SK-N-SH treated with all-trans-retinoic acid at 6 μM for 48 hours (cell line): ENCODE results near the gene LAMB1.

Experiments
- ARNTL ChIP-seq: fragments of 450-650 bp; formaldehyde crosslinking; IDR thresholded peaks from 2 replicates; pipeline ENCODE4 v1.5.0; 2020; ENCODE audit warnings: low read depth, mild to moderate bottlenecking, moderate library complexity, borderline replicate concordance
- PPARA ChIP-seq: fragments of 250-450 bp; sonication (Bioruptor Pico); IDR thresholded peaks from 2 replicates; pipeline ENCODE4 v1.5.0; 2020; ENCODE audit warnings: mild to moderate bottlenecking, borderline replicate concordance
- RARB ChIP-seq: fragments of 250-450 bp; sonication (Bioruptor Pico); IDR thresholded peaks from 2 replicates; pipeline ENCODE4 v1.8.0; 2021; ENCODE audit warnings: mild to moderate bottlenecking, moderate library complexity
- ZFP3 ChIP-seq: fragments of 250-450 bp; sonication (Bioruptor Pico); IDR thresholded peaks from 2 replicates; pipeline ENCODE4 v1.5.0; 2020; ENCODE audit warnings: mild to moderate bottlenecking, moderate library complexity
- ZFP30 ChIP-seq: fragments of 450-650 bp; formaldehyde crosslinking; IDR thresholded peaks from 2 replicates; pipeline ENCODE4 v1.5.0; 2022; ENCODE audit warnings: mild to moderate bottlenecking, moderate library complexity
- ZNF8 ChIP-seq: fragments of 450-650 bp; formaldehyde crosslinking; IDR thresholded peaks from 2 replicates; pipeline ENCODE4 v1.5.0; 2020; ENCODE audit warnings: mild to moderate bottlenecking, moderate library complexity
- TF ChIP-seq, protein P1 (sequence below): fragments of 250-450 bp; sonication (Bioruptor Pico); IDR thresholded peaks from 2 replicates; pipeline ENCODE4 v1.8.0; 2020; ENCODE audit warnings: mild to moderate bottlenecking, moderate library complexity, borderline replicate concordance
- TF ChIP-seq, protein P2 (sequence below): fragments of 250-450 bp; sonication (Bioruptor Pico); IDR thresholded peaks from 2 replicates; pipeline ENCODE4 v1.5.1; 2020; ENCODE audit warnings: low read depth, mild to moderate bottlenecking, moderate library complexity
- TF ChIP-seq, protein P3 (sequence below): fragments of 250-450 bp; sonication (Bioruptor Pico); IDR thresholded peaks from 2 replicates; pipeline ENCODE4 v1.5.0; 2020; ENCODE audit warnings: mild to moderate bottlenecking, moderate library complexity
- TF ChIP-seq, protein P4 (sequence below): fragments of 250-450 bp; sonication (Bioruptor Pico); IDR thresholded peaks from 2 replicates; pipeline ENCODE4 v1.5.1; 2021; ENCODE audit warnings: mild to moderate bottlenecking, moderate library complexity

DNA sequence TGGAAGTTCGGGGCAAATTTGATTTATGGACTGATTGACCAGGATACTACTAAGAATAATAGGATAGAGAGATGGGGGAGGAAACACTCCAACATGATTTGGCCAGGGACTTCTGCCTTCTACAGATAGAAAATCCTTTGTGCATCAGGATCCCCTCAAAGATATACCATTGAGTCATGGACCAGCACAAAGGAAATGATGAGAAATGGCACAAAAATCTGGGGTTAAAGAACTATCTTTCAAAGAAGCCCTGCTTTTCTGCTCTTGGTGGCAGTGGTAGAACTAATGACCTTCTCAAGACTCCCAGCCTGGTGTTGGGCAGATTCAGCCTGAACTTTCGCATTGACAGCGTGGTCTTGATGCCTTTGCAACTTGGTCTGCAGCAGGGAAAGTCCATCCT is 27.6 kb upstream of the LAMB1 start:
- TF ChIP-seq, protein P1, sequence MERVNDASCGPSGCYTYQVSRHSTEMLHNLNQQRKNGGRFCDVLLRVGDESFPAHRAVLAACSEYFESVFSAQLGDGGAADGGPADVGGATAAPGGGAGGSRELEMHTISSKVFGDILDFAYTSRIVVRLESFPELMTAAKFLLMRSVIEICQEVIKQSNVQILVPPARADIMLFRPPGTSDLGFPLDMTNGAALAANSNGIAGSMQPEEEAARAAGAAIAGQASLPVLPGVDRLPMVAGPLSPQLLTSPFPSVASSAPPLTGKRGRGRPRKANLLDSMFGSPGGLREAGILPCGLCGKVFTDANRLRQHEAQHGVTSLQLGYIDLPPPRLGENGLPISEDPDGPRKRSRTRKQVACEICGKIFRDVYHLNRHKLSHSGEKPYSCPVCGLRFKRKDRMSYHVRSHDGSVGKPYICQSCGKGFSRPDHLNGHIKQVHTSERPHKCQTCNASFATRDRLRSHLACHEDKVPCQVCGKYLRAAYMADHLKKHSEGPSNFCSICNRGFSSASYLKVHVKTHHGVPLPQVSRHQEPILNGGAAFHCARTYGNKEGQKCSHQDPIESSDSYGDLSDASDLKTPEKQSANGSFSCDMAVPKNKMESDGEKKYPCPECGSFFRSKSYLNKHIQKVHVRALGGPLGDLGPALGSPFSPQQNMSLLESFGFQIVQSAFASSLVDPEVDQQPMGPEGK (CRISPR knock-in tag): no peak
- TF ChIP-seq ZNF8 (CRISPR knock-in tag) (no peak), RARB (CRISPR knock-in tag) (no peak), ZFP3 (CRISPR knock-in tag) (no peak), ARNTL (no peak), PPARA (no peak), ZFP30 (no peak)
- TF ChIP-seq, protein P2, sequence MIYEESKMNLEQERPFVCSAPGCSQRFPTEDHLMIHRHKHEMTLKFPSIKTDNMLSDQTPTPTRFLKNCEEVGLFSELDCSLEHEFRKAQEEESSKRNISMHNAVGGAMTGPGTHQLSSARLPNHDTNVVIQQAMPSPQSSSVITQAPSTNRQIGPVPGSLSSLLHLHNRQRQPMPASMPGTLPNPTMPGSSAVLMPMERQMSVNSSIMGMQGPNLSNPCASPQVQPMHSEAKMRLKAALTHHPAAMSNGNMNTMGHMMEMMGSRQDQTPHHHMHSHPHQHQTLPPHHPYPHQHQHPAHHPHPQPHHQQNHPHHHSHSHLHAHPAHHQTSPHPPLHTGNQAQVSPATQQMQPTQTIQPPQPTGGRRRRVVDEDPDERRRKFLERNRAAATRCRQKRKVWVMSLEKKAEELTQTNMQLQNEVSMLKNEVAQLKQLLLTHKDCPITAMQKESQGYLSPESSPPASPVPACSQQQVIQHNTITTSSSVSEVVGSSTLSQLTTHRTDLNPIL (CRISPR knock-in tag): no peak
- TF ChIP-seq, protein P3, sequence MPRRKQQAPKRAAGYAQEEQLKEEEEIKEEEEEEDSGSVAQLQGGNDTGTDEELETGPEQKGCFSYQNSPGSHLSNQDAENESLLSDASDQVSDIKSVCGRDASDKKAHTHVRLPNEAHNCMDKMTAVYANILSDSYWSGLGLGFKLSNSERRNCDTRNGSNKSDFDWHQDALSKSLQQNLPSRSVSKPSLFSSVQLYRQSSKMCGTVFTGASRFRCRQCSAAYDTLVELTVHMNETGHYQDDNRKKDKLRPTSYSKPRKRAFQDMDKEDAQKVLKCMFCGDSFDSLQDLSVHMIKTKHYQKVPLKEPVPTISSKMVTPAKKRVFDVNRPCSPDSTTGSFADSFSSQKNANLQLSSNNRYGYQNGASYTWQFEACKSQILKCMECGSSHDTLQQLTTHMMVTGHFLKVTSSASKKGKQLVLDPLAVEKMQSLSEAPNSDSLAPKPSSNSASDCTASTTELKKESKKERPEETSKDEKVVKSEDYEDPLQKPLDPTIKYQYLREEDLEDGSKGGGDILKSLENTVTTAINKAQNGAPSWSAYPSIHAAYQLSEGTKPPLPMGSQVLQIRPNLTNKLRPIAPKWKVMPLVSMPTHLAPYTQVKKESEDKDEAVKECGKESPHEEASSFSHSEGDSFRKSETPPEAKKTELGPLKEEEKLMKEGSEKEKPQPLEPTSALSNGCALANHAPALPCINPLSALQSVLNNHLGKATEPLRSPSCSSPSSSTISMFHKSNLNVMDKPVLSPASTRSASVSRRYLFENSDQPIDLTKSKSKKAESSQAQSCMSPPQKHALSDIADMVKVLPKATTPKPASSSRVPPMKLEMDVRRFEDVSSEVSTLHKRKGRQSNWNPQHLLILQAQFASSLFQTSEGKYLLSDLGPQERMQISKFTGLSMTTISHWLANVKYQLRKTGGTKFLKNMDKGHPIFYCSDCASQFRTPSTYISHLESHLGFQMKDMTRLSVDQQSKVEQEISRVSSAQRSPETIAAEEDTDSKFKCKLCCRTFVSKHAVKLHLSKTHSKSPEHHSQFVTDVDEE (CRISPR knock-in tag): no peak
- TF ChIP-seq, protein P4, sequence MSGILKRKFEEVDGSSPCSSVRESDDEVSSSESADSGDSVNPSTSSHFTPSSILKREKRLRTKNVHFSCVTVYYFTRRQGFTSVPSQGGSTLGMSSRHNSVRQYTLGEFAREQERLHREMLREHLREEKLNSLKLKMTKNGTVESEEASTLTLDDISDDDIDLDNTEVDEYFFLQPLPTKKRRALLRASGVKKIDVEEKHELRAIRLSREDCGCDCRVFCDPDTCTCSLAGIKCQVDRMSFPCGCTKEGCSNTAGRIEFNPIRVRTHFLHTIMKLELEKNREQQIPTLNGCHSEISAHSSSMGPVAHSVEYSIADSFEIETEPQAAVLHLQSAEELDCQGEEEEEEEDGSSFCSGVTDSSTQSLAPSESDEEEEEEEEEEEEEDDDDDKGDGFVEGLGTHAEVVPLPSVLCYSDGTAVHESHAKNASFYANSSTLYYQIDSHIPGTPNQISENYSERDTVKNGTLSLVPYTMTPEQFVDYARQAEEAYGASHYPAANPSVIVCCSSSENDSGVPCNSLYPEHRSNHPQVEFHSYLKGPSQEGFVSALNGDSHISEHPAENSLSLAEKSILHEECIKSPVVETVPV (CRISPR knock-in tag): no peak
